Measurements from ENCODE around the gene SUFU.

Gene SUFU

DNA sequence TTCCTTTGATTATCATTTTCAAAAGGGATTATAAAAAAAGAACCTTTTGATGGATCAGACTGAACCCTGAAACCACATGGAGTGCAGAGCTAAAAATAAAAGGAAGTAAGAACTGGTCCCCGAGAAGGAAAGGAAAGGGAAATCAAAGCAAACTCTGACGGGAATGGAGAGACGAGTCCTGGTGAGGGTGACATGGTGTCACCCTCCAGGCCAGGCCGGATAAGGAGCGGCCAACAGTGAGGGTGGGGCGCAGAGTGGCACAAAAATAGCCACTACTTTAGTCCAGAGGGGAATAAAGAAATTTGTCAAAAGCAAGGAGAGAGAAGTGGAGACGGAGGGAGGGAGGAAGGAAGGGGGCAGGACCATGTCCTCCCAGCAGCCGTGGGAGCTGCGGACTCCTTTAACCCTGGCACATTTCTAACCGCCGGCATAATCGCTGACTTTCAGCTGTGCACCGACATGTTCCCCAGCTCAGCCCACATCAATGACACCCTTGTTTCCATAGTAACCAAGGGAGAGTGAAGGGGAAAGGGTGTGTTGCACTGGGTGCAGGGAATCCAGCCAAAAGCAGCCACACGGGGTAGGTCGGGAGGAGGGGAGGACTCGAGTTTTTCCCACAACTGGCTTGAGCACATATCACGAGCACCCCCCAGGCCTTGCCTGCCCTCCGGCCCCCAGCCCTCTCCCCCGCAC, 170.2 kb downstream of the SUFU start:
- H3K18ac ChIP-seq (ENCODE audit: low read length): peak overlapping the region; percentile 86
- H3K27me3 ChIP-seq (ENCODE audit: control insufficient read depth in 3 of 3, insufficient read depth in 3 of 3, low read depth in 1 of 3, low read length in 3 of 3): no peaks in the 10 kb centered on the region
- H3K36me3 ChIP-seq (replicated peaks in 1 of 2; ENCODE audit: control insufficient read depth in 2 of 2, insufficient read depth in 2 of 2, low read length in 2 of 2): no peaks in the 10 kb centered on the region
- no peak overlapping the region for H3K23ac ChIP-seq (ENCODE audit: low read depth, low read length, poor library complexity)
- H2BK12ac ChIP-seq (ENCODE audit: low read length): no peak overlapping the region
- no peak overlapping the region for H2BK5ac ChIP-seq (ENCODE audit: low read length)
- peak; percentile 57 for DNase-seq (ENCODE audit: low spot score)
- H4K8ac ChIP-seq (ENCODE audit: low read depth, low read length): no peak overlapping the region
- H3K4me2 ChIP-seq (ENCODE audit: insufficient read depth, low read length, poor library complexity, severe bottlenecking): peak overlapping the region; percentile 38
- H4K91ac ChIP-seq (ENCODE audit: low read depth, low read length, poor library complexity): no peak overlapping the region
- no CpG with 5 or more reads among the region's 19 CpGs for WGBS, 2 donors (ENCODE audit: extremely low coverage in 2 of 2, insufficient read length in 2 of 2, insufficient replicate concordance in 1 of 2)
- peak overlapping the region; percentile 32 for H3K9ac ChIP-seq (ENCODE audit: low read depth, low read length, poor library complexity)
- no peak overlapping the region for H2AK5ac ChIP-seq (ENCODE audit: low read depth, low read length)
- H3K14ac ChIP-seq (ENCODE audit: low read length): no peak overlapping the region
- H2AFZ ChIP-seq (ENCODE audit: low read length): peak overlapping the region; percentile 76
- no peaks in the 10 kb centered on the region for H3K9me3 ChIP-seq (replicated peaks in 1 of 2; ENCODE audit: control insufficient read depth in 2 of 2, insufficient read depth in 1 of 2, low read depth in 1 of 2, low read length in 2 of 2)
- H2BK15ac ChIP-seq (ENCODE audit: low read length): peak overlapping the region; percentile 60
- no peak overlapping the region for H2BK120ac ChIP-seq (ENCODE audit: low read depth, low read length)
- H3K27ac ChIP-seq (replicated peaks; ENCODE audit: low read length): peak overlapping the region; percentile 64
- H3K4me1 ChIP-seq (ENCODE audit: control insufficient read depth in 2 of 2, insufficient read depth in 1 of 2, low read depth in 1 of 2, low read length in 2 of 2): peaks cover 38 to 71% of the 10 kb centered on the region in 2 donors
- H3K79me1 ChIP-seq (ENCODE audit: low read depth, low read length): peaks cover 2% of the 10 kb centered on the region
- no peak overlapping the region for H3K4ac ChIP-seq (ENCODE audit: low read length)
- H3K4me3 ChIP-seq (ENCODE audit: low read length in 2 of 2): peak overlapping the region in 1 of 2 donors; percentile 41

DNA sequence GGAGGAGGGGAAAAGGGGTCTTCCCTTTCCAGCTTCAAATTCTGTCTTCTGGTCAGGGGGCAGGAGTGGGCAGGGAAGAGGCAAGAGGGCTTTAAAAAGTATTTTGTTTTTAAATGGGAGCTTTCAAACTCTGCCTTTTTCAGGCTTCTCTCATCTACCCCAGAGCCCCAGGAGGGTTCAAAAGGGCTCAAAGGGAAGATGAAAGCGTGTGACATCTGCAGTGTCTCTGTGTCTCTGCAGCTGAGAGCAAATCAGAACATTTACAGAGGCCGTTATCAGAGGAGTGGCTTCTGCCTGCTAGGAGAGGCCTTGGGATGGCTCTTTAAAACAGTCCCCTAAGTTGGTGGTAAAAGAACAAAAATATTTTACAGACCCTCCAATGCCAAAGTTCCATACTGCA, 170.8 kb downstream of the SUFU start:
- Histone ChIP-seq H3K14ac (ENCODE audit: low read length) (no peak overlapping the region), H3K4me3 (ENCODE audit: low read length in 2 of 2) (peak overlapping the region in 1 of 2 donors; percentile 41), H3K9me3 (replicated peaks in 1 of 2; ENCODE audit: control insufficient read depth in 2 of 2, insufficient read depth in 1 of 2, low read depth in 1 of 2, low read length in 2 of 2) (no peaks in the 10 kb centered on the region), H2BK120ac (ENCODE audit: low read depth, low read length) (no peak overlapping the region), H2BK12ac (ENCODE audit: low read length) (no peak overlapping the region), H2BK15ac (ENCODE audit: low read length) (no peak overlapping the region), H2AK5ac (ENCODE audit: low read depth, low read length) (no peak overlapping the region), H4K91ac (ENCODE audit: low read depth, low read length, poor library complexity) (no peak overlapping the region), H3K36me3 (replicated peaks in 1 of 2; ENCODE audit: control insufficient read depth in 2 of 2, insufficient read depth in 2 of 2, low read length in 2 of 2) (no peaks in the 10 kb centered on the region), H3K4me2 (ENCODE audit: insufficient read depth, low read length, poor library complexity, severe bottlenecking) (peak overlapping the region; percentile 38), H3K79me1 (ENCODE audit: low read depth, low read length) (peaks cover 2% of the 10 kb centered on the region), H3K9ac (ENCODE audit: low read depth, low read length, poor library complexity) (no peak overlapping the region), H3K18ac (ENCODE audit: low read length) (peak overlapping the region; percentile 86), H3K4ac (ENCODE audit: low read length) (no peak overlapping the region), H3K27me3 (ENCODE audit: control insufficient read depth in 3 of 3, insufficient read depth in 3 of 3, low read depth in 1 of 3, low read length in 3 of 3) (no peaks in the 10 kb centered on the region), H4K8ac (ENCODE audit: low read depth, low read length) (no peak overlapping the region), H2AFZ (ENCODE audit: low read length) (peak overlapping the region; percentile 76), H3K23ac (ENCODE audit: low read depth, low read length, poor library complexity) (no peak overlapping the region), H3K27ac (replicated peaks; ENCODE audit: low read length) (peak overlapping the region; percentile 64), H2BK5ac (ENCODE audit: low read length) (no peak overlapping the region), H3K4me1 (ENCODE audit: control insufficient read depth in 2 of 2, insufficient read depth in 1 of 2, low read depth in 1 of 2, low read length in 2 of 2) (peaks cover 42 to 71% of the 10 kb centered on the region in 2 donors)
- no CpG with 5 or more reads among the region's 2 CpGs for WGBS, 2 donors (ENCODE audit: extremely low coverage in 2 of 2, insufficient read length in 2 of 2, insufficient replicate concordance in 1 of 2)
- peak; percentile 39 for DNase-seq (ENCODE audit: low spot score)

DNA sequence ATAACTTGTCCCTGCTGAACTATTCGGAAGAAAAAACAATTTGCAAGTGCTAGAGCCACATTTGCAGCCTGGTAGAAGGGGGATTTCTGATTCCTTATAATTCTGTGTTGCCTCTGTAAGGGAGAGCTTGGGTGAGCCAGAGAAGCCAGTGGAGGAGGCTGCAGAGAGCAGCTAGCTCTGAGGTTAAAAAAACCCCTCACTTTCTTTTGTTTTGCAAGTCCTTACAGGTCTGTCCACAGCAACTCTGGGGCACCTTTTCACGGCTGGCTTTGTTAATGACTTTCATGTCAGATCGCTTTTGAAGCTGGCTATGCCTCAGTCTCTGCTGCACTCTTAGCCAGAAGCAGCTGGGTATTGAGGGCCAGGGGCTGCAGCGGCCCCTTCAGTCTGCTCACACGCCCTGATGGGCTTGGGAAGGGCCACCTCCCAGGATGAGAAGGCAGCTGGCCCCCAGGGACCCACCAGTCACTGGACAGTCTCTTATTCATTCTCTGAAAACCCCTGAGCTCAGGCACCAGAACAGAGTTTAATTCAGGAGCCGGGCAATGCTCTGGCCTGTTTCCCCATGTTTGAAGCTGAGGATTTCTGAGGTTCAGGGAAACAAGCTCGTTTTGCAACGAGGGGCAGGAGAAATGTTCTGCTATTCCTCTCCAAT, 171.4 kb downstream of the SUFU start:
- peak overlapping the region; percentile 8 for H3K23ac ChIP-seq (ENCODE audit: low read depth, low read length, poor library complexity)
- H3K4me2 ChIP-seq (ENCODE audit: insufficient read depth, low read length, poor library complexity, severe bottlenecking): no peak overlapping the region
- H2BK120ac ChIP-seq (ENCODE audit: low read depth, low read length): no peak overlapping the region
- H3K18ac ChIP-seq (ENCODE audit: low read length): peak overlapping the region; percentile 73
- no peak overlapping the region for H2BK5ac ChIP-seq (ENCODE audit: low read length)
- peaks cover 41 to 67% of the 10 kb centered on the region in 2 donors for H3K4me1 ChIP-seq (ENCODE audit: control insufficient read depth in 2 of 2, insufficient read depth in 1 of 2, low read depth in 1 of 2, low read length in 2 of 2)
- peak overlapping the region; percentile 42 for H2BK15ac ChIP-seq (ENCODE audit: low read length)
- H2AK5ac ChIP-seq (ENCODE audit: low read depth, low read length): peak overlapping the region; percentile 27
- H3K4me3 ChIP-seq (ENCODE audit: low read length in 2 of 2): peak overlapping the region in 1 of 2 donors; percentile 35
- H4K91ac ChIP-seq (ENCODE audit: low read depth, low read length, poor library complexity): no peak overlapping the region
- H3K79me1 ChIP-seq (ENCODE audit: low read depth, low read length): peaks cover 2% of the 10 kb centered on the region
- H2BK12ac ChIP-seq (ENCODE audit: low read length): no peak overlapping the region
- no peak overlapping the region for H3K4ac ChIP-seq (ENCODE audit: low read length)
- H3K36me3 ChIP-seq (replicated peaks in 1 of 2; ENCODE audit: control insufficient read depth in 2 of 2, insufficient read depth in 2 of 2, low read length in 2 of 2): no peaks in the 10 kb centered on the region
- no peak for DNase-seq (ENCODE audit: low spot score)
- WGBS, 2 donors (ENCODE audit: extremely low coverage in 2 of 2, insufficient read length in 2 of 2, insufficient replicate concordance in 1 of 2): no CpG with 5 or more reads among the region's 8 CpGs
- peak overlapping the region; percentile 64 for H3K9ac ChIP-seq (ENCODE audit: low read depth, low read length, poor library complexity)
- peak overlapping the region; percentile 64 for H3K27ac ChIP-seq (replicated peaks; ENCODE audit: low read length)
- H4K8ac ChIP-seq (ENCODE audit: low read depth, low read length): no peak overlapping the region
- H3K14ac ChIP-seq (ENCODE audit: low read length): peak overlapping the region; percentile 48
- H3K9me3 ChIP-seq (replicated peaks in 1 of 2; ENCODE audit: control insufficient read depth in 2 of 2, insufficient read depth in 1 of 2, low read depth in 1 of 2, low read length in 2 of 2): no peaks in the 10 kb centered on the region
- H2AFZ ChIP-seq (ENCODE audit: low read length): no peak overlapping the region
- H3K27me3 ChIP-seq (ENCODE audit: control insufficient read depth in 3 of 3, insufficient read depth in 3 of 3, low read depth in 1 of 3, low read length in 3 of 3): no peaks in the 10 kb centered on the region
